Endothelial cell of umbilical vein (primary cell): ENCODE data around the gene GTF2A2. TPM values are rescaled to one million over a fixed set of nuclear protein-coding genes. Genes with fewer than 3 reads are reported as not detected.
A peak's percentile ranks its signal among the peaks of the same experiment; 100 is the strongest.

Experiments used
- BruUV-seq: library from RNA; stranded (reverse); fragments of 400-500 nt; replicated peaks from 2 replicates; lab custom pipeline; 2021; lab: Mats Ljungman, UMichigan
- CTCF ChIA-PET: fragments of 300-600, 350-600 bp; sonication (Branson Sonifier 250); formaldehyde crosslinking; loops from one replicate; lab custom pipeline; 2021; ENCODE audit warnings: antibody characterized with exemption, inconsistent platforms; lab: Charles Lee
- POLR2A ChIA-PET: fragments of 300-600, 350-600 bp; sonication (Branson Sonifier 250); formaldehyde crosslinking; loops from one replicate; lab custom pipeline; 2021; ENCODE audit warnings: antibody characterized with exemption, inconsistent platforms; lab: Charles Lee
- DNase-seq: peaks from one replicate; pipeline ENCODE4 v3.0.0-alpha.2; 2011; ENCODE audit warnings: low read depth, low spot score
- FAIRE-seq: peaks from 2 replicates; lab custom pipeline; 2011; peaks lifted over from hg19 to GRCh38; lab: Jason Lieb, UNC
- H2AFZ ChIP-seq: 2 replicates; pipeline ENCODE4 v1.6.0; 2012; ENCODE audit warnings: low read depth, low read length, control low read depth, inconsistent platforms
- H3K27ac ChIP-seq: 2 replicates; pipeline ENCODE4 v1.5.1; 2011; ENCODE audit warnings: low read depth, mild to moderate bottlenecking, control low read depth, low read length, moderate library complexity; ENCODE audit not compliant: insufficient read depth
- H3K27me3 ChIP-seq, 2 experiments: 2 replicates each; pipeline versions ENCODE4 v1.6.0 to v1.6.1; 2011; ENCODE audit warnings: low read length in 2 of 2, mixed read lengths in 1 of 2; ENCODE audit not compliant: control insufficient read depth in 2 of 2, insufficient read depth in 2 of 2
- H3K36me3 ChIP-seq, 2 experiments: 2 replicates in 1 of 2; 3 replicates in 1 of 2; pipeline ENCODE4 v1.5.1; 2011; ENCODE audit warnings: low read length in 2 of 2, mild to moderate bottlenecking in 1 of 2, moderate library complexity in 1 of 2; ENCODE audit not compliant: control insufficient read depth in 2 of 2, insufficient read depth in 2 of 2; ENCODE audit errors: extremely low read depth in 1 of 2
- H3K4me1 ChIP-seq: 3 replicates; pipeline ENCODE4 v1.5.1; 2011; ENCODE audit warnings: mild to moderate bottlenecking, low read length; ENCODE audit not compliant: control insufficient read depth, insufficient read depth; ENCODE audit errors: extremely low read depth
- H3K4me2 ChIP-seq: 2 replicates; pipeline ENCODE4 v1.6.1; 2011; ENCODE audit warnings: low read length, control low read depth, mixed read lengths; ENCODE audit not compliant: insufficient read depth
- H3K4me3 ChIP-seq, 3 experiments: fragments of 200-600 bp in 1 of 3; sonication (generic), shearing (Covaris generic) in 1 of 3; replicated peaks in 1 of 3; 2 replicates each; pipeline ENCODE4 v1.5.1; 2011 to 2016; ENCODE audit warnings: control low read depth in 3 of 3, low read length in 3 of 3, mild to moderate bottlenecking in 2 of 3, inconsistent platforms in 1 of 3, low read depth in 1 of 3, moderate library complexity in 1 of 3; ENCODE audit not compliant: insufficient read depth in 1 of 3
- H3K79me2 ChIP-seq: 2 replicates; pipeline ENCODE4 v1.6.0; 2012; ENCODE audit warnings: low read length, inconsistent platforms; ENCODE audit not compliant: control insufficient read depth, insufficient read depth
- H3K9ac ChIP-seq: replicated peaks from 2 replicates; pipeline ENCODE3; 2011; ENCODE audit warnings: low read length, control low read depth; ENCODE audit not compliant: insufficient read depth; ENCODE audit errors: extremely low read depth
- H3K9me1 ChIP-seq: replicated peaks from 3 replicates; pipeline ENCODE4 v1.6.0; 2011; ENCODE audit warnings: mild to moderate bottlenecking, low read length; ENCODE audit not compliant: control insufficient read depth, insufficient read depth; ENCODE audit errors: extremely low read depth
- H3K9me3 ChIP-seq: replicated peaks from 2 replicates; pipeline ENCODE4 v1.5.1; 2012; ENCODE audit warnings: low read length, inconsistent platforms; ENCODE audit not compliant: control insufficient read depth, insufficient read depth
- H4K20me1 ChIP-seq: replicated peaks from 2 replicates; pipeline ENCODE3; 2011; ENCODE audit warnings: mild to moderate bottlenecking, low read length; ENCODE audit not compliant: control insufficient read depth, insufficient read depth; ENCODE audit errors: extremely low read depth
- CTCF ChIP-seq, 2 donors: IDR thresholded peaks; 1 replicate in 1 of 2; 2 replicates in 1 of 2; pipeline ENCODE4 v1.5.1; 2011; ENCODE audit warnings: low read length in 2 of 2, mild to moderate bottlenecking in 2 of 2, moderate library complexity in 2 of 2, control low read depth in 1 of 2, inconsistent platforms in 1 of 2, low read depth in 1 of 2; ENCODE audit not compliant: insufficient read depth in 1 of 2; ENCODE audit errors: extremely low read depth in 1 of 2
- EZH2 ChIP-seq: IDR thresholded peaks from 2 replicates; pipeline ENCODE4 v1.6.1; 2012; ENCODE audit warnings: borderline replicate concordance, low read depth, mild to moderate bottlenecking, moderate library complexity, low read length, inconsistent platforms; ENCODE audit not compliant: severe bottlenecking
- FOS ChIP-seq: IDR thresholded peaks from 2 replicates; pipeline ENCODE4 v1.6.1; 2011; ENCODE audit warnings: mild to moderate bottlenecking, low read length, moderate library complexity, borderline replicate concordance; ENCODE audit not compliant: insufficient read depth
- GATA2 ChIP-seq: IDR thresholded peaks from 2 replicates; pipeline ENCODE4 v1.7.0; 2011; ENCODE audit warnings: low read depth, mild to moderate bottlenecking, moderate library complexity, mixed read lengths, low read length; ENCODE audit not compliant: insufficient read length, insufficient read depth
- JUN ChIP-seq: IDR thresholded peaks from 2 replicates; pipeline ENCODE4 v1.6.1; 2011; ENCODE audit warnings: borderline replicate concordance, low read depth; ENCODE audit not compliant: insufficient read length, insufficient read depth
- MAX ChIP-seq: IDR thresholded peaks from 2 replicates; pipeline ENCODE4 v1.6.1; 2011; ENCODE audit not compliant: insufficient read depth, insufficient read length
- MYC ChIP-seq: IDR thresholded peaks from one replicate; pipeline ENCODE4 v1.6.1; 2011; ENCODE audit warnings: mild to moderate bottlenecking, low read depth, low read length
- POLR2A ChIP-seq: IDR thresholded peaks from 2 replicates; pipeline ENCODE4 v1.6.1; 2012; ENCODE audit warnings: low read depth, mild to moderate bottlenecking, control low read depth, low read length
- POLR2AphosphoS5 ChIP-seq: IDR thresholded peaks from 2 replicates; pipeline ENCODE4 v1.6.1; 2012; ENCODE audit warnings: low read depth, mild to moderate bottlenecking, control low read depth, low read length, moderate library complexity; ENCODE audit not compliant: insufficient read depth
- dilution Hi-C: fragments of 300-500 bp; cut with MboI; formaldehyde crosslinking; loops from one replicate; pipeline ENCODE4 v1.15.0; 2019; ENCODE audit warnings: low sequenced_read_pairs; ENCODE audit not compliant: extremely low pct_ligation_motif_present
- intact Hi-C: fragments of 100-400 bp; cut with micrococcal nuclease; formaldehyde crosslinking; loops from one replicate; pipeline ENCODE4 v1.10.0; 2022
- polyA plus RNA-seq, 4 experiments: library from polyadenylated mRNA; depleted of rRNA in 3 of 4; stranded (reverse) in 3 of 4; unstranded in 1 of 4; fragments of >200 nt; gene quantifications; 2 replicates each; pipeline versions ENCODE4 v1.2.1 to v1.2.3, GENCODE V29; 2011 to 2012; ENCODE audit warnings: missing spikeins in 1 of 4
- total RNA-seq: library from RNA; stranded (reverse); gene quantifications from 2 replicates; pipeline ENCODE4 v1.2.3, GENCODE V29; 2021

GTF2A2 gene
- total and polyA plus RNA-seq, 2 donors (not counting 3 experiments of a cell fraction or from before 2014, with no cell fraction given): 67.9 to 128 TPM

- CTCF ChIA-PET: interaction anchor here (0.6 to 1.8 kb wide), 6 partner anchors 9 to 669 kb away, joined by 3 to 8 read pairs (median 4); no protein-coding TSS in a partner anchor
- H3K9ac ChIP-seq: no peak overlapping the region
- POLR2A ChIA-PET: interaction anchor here (0.6 to 0.7 kb wide), 4 partner anchors 9 to 68 kb away, joined by 3 to 4 read pairs (median 4); no protein-coding TSS in a partner anchor
- H3K79me2 ChIP-seq: peaks cover 43% of the 10 kb centered on the region
- H2AFZ ChIP-seq: no peak overlapping the region
- H3K9me1 ChIP-seq: no peaks in the 10 kb centered on the region
- intact Hi-C loops: loop anchor here (2.0 to 5.0 kb wide), 2 partner anchors 35 to 285 kb away; partner anchors contain the start of gene MYO1E
- H3K4me2 ChIP-seq: peak overlapping the region; percentile 34
- H3K27me3 ChIP-seq: no peaks in the 10 kb centered on the region
- peaks cover 7% of the 10 kb centered on the region for H4K20me1 ChIP-seq
- no peak overlapping the region for H3K27ac ChIP-seq
- DNase-seq (no peak), FAIRE-seq (no peak)
- peaks cover 14% of the 10 kb centered on the region for H3K4me1 ChIP-seq
- TF ChIP-seq JUN: no peak
- TF ChIP-seq POLR2AphosphoS5: no peak
- no peak for TF ChIP-seq FOS
- no peak for TF ChIP-seq MYC
- no peak for TF ChIP-seq CTCF (IDR thresholded peaks at IDR 0.05; ENCODE audit: extremely low read depth in 1 of 2, insufficient read depth in 1 of 2, low read depth in 1 of 2, low read length in 2 of 2)
- TF ChIP-seq MAX: no peak
- no peak for TF ChIP-seq EZH2
- TF ChIP-seq POLR2A: no peak
- TF ChIP-seq GATA2: no peak
- BruUV-seq: no TSS peak
- dilution Hi-C loops: no loop called here
- peaks cover 3 to 8% of the 10 kb centered on the region in 2 experiments for H3K36me3 ChIP-seq
- peak overlapping the region in 1 of 3 experiments; percentile 98 for H3K4me3 ChIP-seq
- H3K9me3 ChIP-seq: no peaks in the 10 kb centered on the region
These were observed 365 bp upstream of the GTF2A2 start for GRCh38 chr15:59657635-59658125.
